Peyer's patch (tissue), 4 donors: ENCODE measurements around the gene RHAG. TPM values are rescaled to one million over a fixed set of nuclear protein-coding genes. Genes with fewer than 3 reads are reported as not detected.

Experiments
- DNase-seq, 3 donors: peaks; one replicate each; pipeline ENCODE4 v3.0.0-alpha.2; 2017 to 2019
- H3K27ac ChIP-seq, 4 donors: fragments of 200-600 bp; sonication (generic); one replicate each; pipeline ENCODE4 v1.5.1; 2016 to 2019
- H3K27me3 ChIP-seq, 2 donors: fragments of 200-600 bp; sonication (generic); one replicate each; pipeline ENCODE4 v1.5.1; 2019
- H3K36me3 ChIP-seq, 3 donors: fragments of 200-600 bp; sonication (generic); one replicate each; pipeline ENCODE4 v1.5.1; 2016 to 2019
- H3K4me1 ChIP-seq, 4 donors: fragments of 200-600 bp; sonication (generic); one replicate each; pipeline ENCODE4 v1.5.1; 2016 to 2019
- H3K4me3 ChIP-seq, 4 donors: fragments of 200-600 bp; sonication (generic); 1 replicate in 3 of 4; 2 replicates in 1 of 4; pipeline ENCODE4 v1.5.1; 2016 to 2019; ENCODE audit warnings: mild to moderate bottlenecking in 1 of 4
- H3K9me3 ChIP-seq, 4 donors: fragments of 200-600 bp; sonication (generic); one replicate each; pipeline ENCODE4 v1.5.1; 2016 to 2019; ENCODE audit warnings: mild to moderate bottlenecking in 1 of 4
- CTCF ChIP-seq, 6 experiments: fragments of 450-650 bp in 4 of 6; fragments of 200-600 bp in 2 of 6; sonication (generic) in 1 of 6; IDR thresholded peaks; one replicate each; pipeline ENCODE4 v1.5.1; 2017 to 2019; ENCODE audit warnings: antibody characterized with exemption in 6 of 6, mild to moderate bottlenecking in 3 of 6, moderate library complexity in 1 of 6
- POLR2A ChIP-seq, 2 donors: fragments of 450-650 bp; IDR thresholded peaks; one replicate each; pipeline ENCODE4 v1.5.1; 2017; ENCODE audit warnings: antibody characterized with exemption in 2 of 2, mild to moderate bottlenecking in 2 of 2, moderate library complexity in 2 of 2
- total RNA-seq, 4 donors: library from RNA; depleted of rRNA; stranded (reverse); fragments of >200 nt; gene quantifications; one replicate each; pipeline ENCODE4 v1.1.0, GENCODE V29; 2016

The RHAG gene
- total RNA-seq, result not detected

- Histone ChIP-seq H3K4me1 (no peaks in the 10 kb centered on the region), H3K27ac (no peak within 1 kb of the TSS), H3K4me3 (no peak within 1 kb of the TSS), H3K9me3 (no peaks in the 10 kb centered on the region), H3K27me3 (no peaks in the 10 kb centered on the region), H3K36me3 (no peaks in the 10 kb centered on the region)
- TF ChIP-seq POLR2A (IDR thresholded peaks at IDR 0.05) (no peak), CTCF (IDR thresholded peaks at IDR 0.05) (no peak)
- DNase-seq, result no peak
Observed at GRCh38 chr6:49636713-49637349, at the start of gene RHAG. RHAG (minus strand) TSS chr6:49636839; CDS start chr6:49636812, 27 bp downstream.

- H3K27ac ChIP-seq, result no peak overlapping the region
- H3K4me1 ChIP-seq, result no peaks in the 10 kb centered on the region
- H3K36me3 ChIP-seq, result no peaks in the 10 kb centered on the region
- H3K27me3 ChIP-seq, result no peaks in the 10 kb centered on the region
- H3K4me3 ChIP-seq, result no peak overlapping the region
- H3K9me3 ChIP-seq, result peaks cover 0 to 4% (median 0%) of the 10 kb centered on the region in 4 donors
- TF ChIP-seq POLR2A (IDR thresholded peaks at IDR 0.05), result no peak
- DNase-seq, result no peak
Observed at GRCh38 chr6:49676671-49677281, 40.1 kb upstream of the RHAG start.

GRCh38 chr6:49675816-49676215 is 39.2 kb upstream of the RHAG start:
- no peaks in the 10 kb centered on the region for H3K27me3 ChIP-seq
- peaks cover 0 to 6% (median 0%) of the 10 kb centered on the region in 4 donors for H3K9me3 ChIP-seq
- no peaks in the 10 kb centered on the region for H3K4me1 ChIP-seq
- no peak overlapping the region for H3K4me3 ChIP-seq
- DNase-seq, result no peak
- H3K36me3 ChIP-seq, result no peaks in the 10 kb centered on the region
- TF ChIP-seq CTCF (IDR thresholded peaks at IDR 0.05), result no peak
- TF ChIP-seq POLR2A (IDR thresholded peaks at IDR 0.05), result no peak
- H3K27ac ChIP-seq, result no peak overlapping the region

GRCh38 chr6:49668083-49668511 is 31.5 kb upstream of the RHAG start:
- Histone ChIP-seq H3K4me1 (no peaks in the 10 kb centered on the region), H3K4me3 (no peak overlapping the region), H3K9me3 (peaks cover 0 to 6% (median 0%) of the 10 kb centered on the region in 4 donors), H3K27ac (no peak overlapping the region), H3K27me3 (no peaks in the 10 kb centered on the region), H3K36me3 (no peaks in the 10 kb centered on the region)
- DNase-seq, result no peak
- TF ChIP-seq CTCF (IDR thresholded peaks at IDR 0.05) (no peak), POLR2A (IDR thresholded peaks at IDR 0.05) (no peak)

GRCh38 chr6:49666930-49667757 is 30.5 kb upstream of the RHAG start:
- Histone ChIP-seq H3K4me1 (no peaks in the 10 kb centered on the region), H3K36me3 (no peaks in the 10 kb centered on the region), H3K27me3 (no peaks in the 10 kb centered on the region), H3K27ac (no peak overlapping the region), H3K4me3 (no peak overlapping the region), H3K9me3 (peaks cover 0 to 5% (median 0%) of the 10 kb centered on the region in 4 donors)
- DNase-seq, result no peak
- TF ChIP-seq POLR2A (IDR thresholded peaks at IDR 0.05) (no peak), CTCF (IDR thresholded peaks at IDR 0.05) (no peak)

- Histone ChIP-seq H3K4me3 (no peak overlapping the region), H3K27me3 (no peaks in the 10 kb centered on the region), H3K27ac (no peak overlapping the region), H3K36me3 (no peaks in the 10 kb centered on the region), H3K4me1 (no peaks in the 10 kb centered on the region), H3K9me3 (no peaks in the 10 kb centered on the region)
- DNase-seq, result no peak
- no peak for TF ChIP-seq POLR2A (IDR thresholded peaks at IDR 0.05)
- no peak for TF ChIP-seq CTCF (IDR thresholded peaks at IDR 0.05)
Observed at GRCh38 chr6:49666480-49666879, 29.8 kb upstream of the RHAG start.
